ENCODE results near the gene MKX. TPM values are rescaled to one million over a fixed set of nuclear protein-coding genes. Genes with fewer than 3 reads are reported as not detected.

Gene MKX
- total and polyA plus RNA-seq, 2 donors (not counting 1 experiment from before 2014, with no cell fraction given): not detected

GRCh38 chr10:27720529-27720928 lies 25.1 kb downstream of the MKX start:
- no peaks in the 10 kb centered on the region for H3K9me3 Mint-ChIP-seq (ENCODE audit: insufficient read depth)

DNA sequence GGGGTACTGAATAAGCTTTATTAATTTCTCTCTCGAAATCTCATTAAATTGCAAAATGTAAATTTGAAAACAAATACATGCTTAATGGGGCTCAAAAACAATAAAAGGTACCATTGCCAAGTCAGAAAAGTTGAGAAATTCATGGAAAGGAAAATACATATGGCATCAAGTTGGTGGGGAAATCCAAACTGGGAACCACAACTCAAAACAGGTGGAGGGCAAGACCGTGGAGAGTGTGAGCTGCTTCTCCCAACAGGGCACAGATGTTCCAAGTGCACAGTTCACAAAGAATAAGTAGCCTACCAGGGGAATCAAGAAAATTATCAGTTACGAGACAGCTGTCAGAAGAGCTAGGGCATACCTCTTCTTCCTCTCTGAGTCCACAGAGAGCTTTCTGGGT lies 26.6 kb downstream of the MKX start:
- Histone ChIP-seq H3K27me3 (replicated peaks in 1 of 4; ENCODE audit: control extremely low read depth in 1 of 4, control insufficient read depth in 3 of 4, insufficient read depth in 4 of 4, low read length in 3 of 4) (peaks cover 0 to 5% (median 0%) of the 10 kb centered on the region in 4 experiments), H3K36me3 (replicated peaks in 1 of 2; ENCODE audit: control extremely low read depth in 1 of 2, control insufficient read depth in 1 of 2, extremely low read depth in 1 of 2, insufficient read depth in 2 of 2, low read length in 1 of 2) (no peaks in the 10 kb centered on the region), H3K4me1 (ENCODE audit: control insufficient read depth in 2 of 2, insufficient read depth in 2 of 2, low read length in 2 of 2) (no peaks in the 10 kb centered on the region), H3K79me2 (ENCODE audit: control insufficient read depth, insufficient read depth, low read length) (no peaks in the 10 kb centered on the region), H2AFZ (ENCODE audit: insufficient read depth, low read depth, low read length, poor library complexity, severe bottlenecking) (no peak overlapping the region), H3K4me3 (ENCODE audit: control extremely low read depth in 1 of 5, extremely low read depth in 1 of 5, insufficient read depth in 1 of 5, low read depth in 2 of 5, low read length in 4 of 5) (no peak overlapping the region), H4K20me1 (ENCODE audit: control insufficient read depth, insufficient read depth, low read length, poor library complexity, severe bottlenecking) (no peaks in the 10 kb centered on the region), H3K27ac (ENCODE audit: low read length in 2 of 2) (no peak overlapping the region), H3K9ac (ENCODE audit: low read length) (no peak overlapping the region), H3K4me2 (replicated peaks; ENCODE audit: low read depth, low read length, poor library complexity, severe bottlenecking) (no peak overlapping the region), H3K9me3 (ENCODE audit: control extremely low read depth in 1 of 3, control insufficient read depth in 2 of 3, insufficient read depth in 1 of 3, low read length in 2 of 3) (no peaks in the 10 kb centered on the region)
- ChIA-PET POLR2A (no interaction called here), CTCF (no interaction called here)
- H3K27me3 Mint-ChIP-seq: peaks cover 18% of the 10 kb centered on the region
- no peak overlapping the region for H3K27ac Mint-ChIP-seq
- H3K9me3 Mint-ChIP-seq (ENCODE audit: insufficient read depth): no peaks in the 10 kb centered on the region
- no peaks in the 10 kb centered on the region for H3K4me1 Mint-ChIP-seq
- intact Hi-C loops (cut with micrococcal nuclease): no loop called here
- H3K4me3 Mint-ChIP-seq: no peak overlapping the region
- TF ChIP-seq, protein P1, sequence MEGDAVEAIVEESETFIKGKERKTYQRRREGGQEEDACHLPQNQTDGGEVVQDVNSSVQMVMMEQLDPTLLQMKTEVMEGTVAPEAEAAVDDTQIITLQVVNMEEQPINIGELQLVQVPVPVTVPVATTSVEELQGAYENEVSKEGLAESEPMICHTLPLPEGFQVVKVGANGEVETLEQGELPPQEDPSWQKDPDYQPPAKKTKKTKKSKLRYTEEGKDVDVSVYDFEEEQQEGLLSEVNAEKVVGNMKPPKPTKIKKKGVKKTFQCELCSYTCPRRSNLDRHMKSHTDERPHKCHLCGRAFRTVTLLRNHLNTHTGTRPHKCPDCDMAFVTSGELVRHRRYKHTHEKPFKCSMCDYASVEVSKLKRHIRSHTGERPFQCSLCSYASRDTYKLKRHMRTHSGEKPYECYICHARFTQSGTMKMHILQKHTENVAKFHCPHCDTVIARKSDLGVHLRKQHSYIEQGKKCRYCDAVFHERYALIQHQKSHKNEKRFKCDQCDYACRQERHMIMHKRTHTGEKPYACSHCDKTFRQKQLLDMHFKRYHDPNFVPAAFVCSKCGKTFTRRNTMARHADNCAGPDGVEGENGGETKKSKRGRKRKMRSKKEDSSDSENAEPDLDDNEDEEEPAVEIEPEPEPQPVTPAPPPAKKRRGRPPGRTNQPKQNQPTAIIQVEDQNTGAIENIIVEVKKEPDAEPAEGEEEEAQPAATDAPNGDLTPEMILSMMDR (IDR thresholded peaks at IDR 0.05): no peak
- TF ChIP-seq EZH2 (IDR thresholded peaks at IDR 0.05; ENCODE audit: borderline replicate concordance, insufficient read depth, low read depth, low read length, poor library complexity, severe bottlenecking): no peak
- DNase-seq (no peak), ATAC-seq (ENCODE audit: low read depth) (no peak)
- WGBS (ENCODE audit: insufficient coverage): 76% methylated on average over 2 of the region's 3 CpGs

More at GRCh38 chr10:27720529-27720928, 25.1 kb downstream of the MKX start:
- Mint-ChIP-seq H3K27me3 (peaks cover 12% of the 10 kb centered on the region), H3K27ac (no peak overlapping the region), H3K4me1 (peaks cover 3% of the 10 kb centered on the region), H3K4me3 (no peak overlapping the region)
- no peaks in the 10 kb centered on the region for H3K79me2 ChIP-seq (ENCODE audit: control insufficient read depth, insufficient read depth, low read length)
- ChIA-PET CTCF (interaction anchor here (0.7 kb wide), 1 partner anchor 98 kb away, joined by 3 read pairs; no protein-coding TSS in a partner anchor), POLR2A (no interaction called here)
- intact Hi-C loops (cut with micrococcal nuclease): no loop called here
- DNase-seq (no peak), ATAC-seq (ENCODE audit: low read depth) (no peak)
- H3K36me3 ChIP-seq (replicated peaks in 1 of 2; ENCODE audit: control extremely low read depth in 1 of 2, control insufficient read depth in 1 of 2, extremely low read depth in 1 of 2, insufficient read depth in 2 of 2, low read length in 1 of 2): no peaks in the 10 kb centered on the region
- H3K4me2 ChIP-seq (replicated peaks; ENCODE audit: low read depth, low read length, poor library complexity, severe bottlenecking): no peak overlapping the region
- no peaks in the 10 kb centered on the region for H4K20me1 ChIP-seq (ENCODE audit: control insufficient read depth, insufficient read depth, low read length, poor library complexity, severe bottlenecking)
- H3K9me3 ChIP-seq (ENCODE audit: control extremely low read depth in 1 of 3, control insufficient read depth in 2 of 3, insufficient read depth in 1 of 3, low read length in 2 of 3): no peaks in the 10 kb centered on the region
- H3K9ac ChIP-seq (ENCODE audit: low read length): no peak overlapping the region
- H3K4me1 ChIP-seq (ENCODE audit: control insufficient read depth in 2 of 2, insufficient read depth in 2 of 2, low read length in 2 of 2): peaks cover 0 to 5% of the 10 kb centered on the region in 2 donors
- H3K27me3 ChIP-seq (replicated peaks in 1 of 4; ENCODE audit: control extremely low read depth in 1 of 4, control insufficient read depth in 3 of 4, insufficient read depth in 4 of 4, low read length in 3 of 4): peaks cover 0 to 5% (median 0%) of the 10 kb centered on the region in 4 experiments
- no peak overlapping the region for H3K27ac ChIP-seq (ENCODE audit: low read length in 2 of 2)
- H2AFZ ChIP-seq (ENCODE audit: insufficient read depth, low read depth, low read length, poor library complexity, severe bottlenecking): no peak overlapping the region
- TF ChIP-seq, protein P1 (IDR thresholded peaks at IDR 0.05): no peak
- no peak for TF ChIP-seq EZH2 (IDR thresholded peaks at IDR 0.05; ENCODE audit: borderline replicate concordance, insufficient read depth, low read depth, low read length, poor library complexity, severe bottlenecking)
- no CpG with 5 or more reads among the region's 1 CpG for WGBS (ENCODE audit: insufficient coverage)
- no peak overlapping the region for H3K4me3 ChIP-seq (ENCODE audit: control extremely low read depth in 1 of 5, extremely low read depth in 1 of 5, insufficient read depth in 1 of 5, low read depth in 2 of 5, low read length in 4 of 5)

All from B cell (primary cell).